Activated CD4-positive, alpha-beta T cell treated with anti-CD3 and anti-CD28 coated beads, Interleukin-2, amount 10 ng/mL, durations not matched to agents 7 days and 5 days (primary cell): ENCODE results near the gene MRPL40. TPM values are rescaled to one million over a fixed set of nuclear protein-coding genes. Genes with fewer than 3 reads are reported as not detected.

Experiments
- CTCF ChIA-PET: fragments of 350-600 bp; sonication (Branson Sonifier 250); formaldehyde crosslinking; loops from one replicate; lab custom pipeline; 2021; ENCODE audit warnings: antibody characterized with exemption; lab: Charles Lee
- POLR2A ChIA-PET: fragments of 350-600 bp; sonication (Branson Sonifier 250); formaldehyde crosslinking; loops from one replicate; lab custom pipeline; 2021; ENCODE audit warnings: antibody characterized with exemption; lab: Charles Lee
- DNase-seq: peaks from one replicate; pipeline ENCODE4 v3.0.0-alpha.2; 2020
- H3K27ac Mint-ChIP-seq: one replicate; pipeline ENCODE4 v1.8.0; 2021; ENCODE audit warnings: mild to moderate bottlenecking, moderate library complexity, mixed read lengths
- H3K27me3 Mint-ChIP-seq: one replicate; pipeline ENCODE4 v1.8.0; 2021; ENCODE audit warnings: mixed read lengths
- H3K36me3 Mint-ChIP-seq: one replicate; pipeline ENCODE4 v1.8.0; 2021; ENCODE audit warnings: low read depth, mixed read lengths
- H3K4me1 Mint-ChIP-seq: one replicate; pipeline ENCODE4 v1.8.0; 2021; ENCODE audit warnings: mixed read lengths
- H3K4me3 Mint-ChIP-seq: one replicate; pipeline ENCODE4 v1.8.0; 2021; ENCODE audit warnings: mild to moderate bottlenecking, moderate library complexity, mixed read lengths
- H3K9me3 Mint-ChIP-seq: one replicate; pipeline ENCODE4 v1.8.0; 2021; ENCODE audit warnings: mixed read lengths
- total RNA-seq, 2 experiments: library from RNA; stranded (reverse); gene quantifications; one replicate each; pipeline ENCODE4 v1.2.3, GENCODE V29; 2021

Gene MRPL40
- total RNA-seq, 2 experiments from 2014 or later: 19.7 to 19.9 TPM

GRCh38 chr22:19473578-19473977, 41.2 kb downstream of the MRPL40 start:
- Mint-ChIP-seq H3K4me3 (no peak overlapping the region), H3K36me3 (peaks cover 27% of the 10 kb centered on the region), H3K27me3 (no peaks in the 10 kb centered on the region), H3K27ac (no peak overlapping the region), H3K9me3 (no peaks in the 10 kb centered on the region), H3K4me1 (peaks cover 24% of the 10 kb centered on the region)
- CTCF ChIA-PET: interaction anchor here (0.6 to 1.8 kb wide), 4 partner anchors 15 to 160 kb away, joined by 3 to 4 read pairs (median 4); no protein-coding TSS in a partner anchor
- POLR2A ChIA-PET: no interaction called here
- DNase-seq: no peak

GRCh38 chr22:19476023-19476422, 43.7 kb downstream of the MRPL40 start:
- DNase-seq: no peak
- Mint-ChIP-seq H3K27me3 (no peaks in the 10 kb centered on the region), H3K4me3 (no peak overlapping the region), H3K36me3 (peaks cover 24% of the 10 kb centered on the region), H3K9me3 (no peaks in the 10 kb centered on the region), H3K27ac (no peak overlapping the region), H3K4me1 (peaks cover 37% of the 10 kb centered on the region)
- POLR2A ChIA-PET: no interaction called here
- CTCF ChIA-PET: no interaction called here

- Mint-ChIP-seq H3K9me3 (no peaks in the 10 kb centered on the region), H3K27me3 (no peaks in the 10 kb centered on the region), H3K36me3 (peaks cover 19% of the 10 kb centered on the region), H3K4me3 (peak overlapping the region; percentile 100), H3K4me1 (peaks cover 38% of the 10 kb centered on the region), H3K27ac (peak overlapping the region; percentile 89)
- ChIA-PET POLR2A (interaction anchor here (0.6 to 0.7 kb wide), 3 partner anchors 46 to 192 kb away, joined by 3 to 9 read pairs (median 3); no protein-coding TSS in a partner anchor), CTCF (interaction anchor here (0.9 to 1.2 kb wide), 2 partner anchors 14 to 16 kb away, joined by 3 to 4 read pairs; no protein-coding TSS in a partner anchor)
- peak; percentile 18 for DNase-seq
Measured at GRCh38 chr22:19477321-19478044, 45.1 kb downstream of the MRPL40 start.

DNA sequence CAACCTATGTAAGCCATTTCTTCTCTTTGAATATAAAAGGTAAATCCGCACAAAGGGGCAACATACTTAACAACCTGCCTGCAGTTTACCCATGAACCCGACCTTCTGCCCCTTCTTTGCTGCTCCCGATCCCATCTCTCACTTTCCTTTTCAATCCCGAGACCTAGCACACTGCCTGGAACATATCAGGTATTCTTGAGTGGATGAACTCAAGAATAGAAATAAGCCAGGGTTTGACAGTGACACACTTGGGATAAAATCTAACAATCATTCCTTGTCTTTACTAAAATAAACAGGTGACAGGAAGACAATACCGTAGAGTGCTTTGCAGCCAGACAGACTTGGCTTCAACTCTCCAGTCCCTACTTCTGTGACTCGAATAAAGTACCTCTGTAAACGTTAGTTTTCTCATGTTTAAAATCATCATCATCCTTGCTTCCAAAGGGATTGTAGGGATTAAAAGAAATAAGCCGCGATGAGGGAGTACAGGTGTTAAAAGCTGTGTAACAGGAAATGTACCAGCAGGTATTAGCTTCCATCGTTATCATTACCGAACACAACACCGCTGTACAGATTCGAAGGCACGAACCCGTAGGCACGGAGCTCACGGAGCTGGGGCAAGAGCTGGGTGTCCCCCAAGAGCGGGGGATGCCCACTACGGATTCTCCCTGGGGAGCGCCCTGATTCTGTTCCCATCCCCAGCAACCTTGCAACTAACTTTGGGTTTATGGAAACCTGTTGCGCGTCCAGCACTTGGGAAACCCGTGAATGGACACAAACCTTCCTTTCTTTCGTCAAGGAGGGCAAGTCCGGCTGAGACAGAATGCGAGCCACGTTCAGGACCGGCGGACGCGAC, 45.9 kb downstream of the MRPL40 start:
- H3K27ac Mint-ChIP-seq: peak overlapping the region; percentile 89
- peaks cover 15% of the 10 kb centered on the region for H3K36me3 Mint-ChIP-seq
- POLR2A ChIA-PET: interaction anchor here (0.7 kb wide), 2 partner anchors 45 to 193 kb away, joined by 3 to 9 read pairs; no protein-coding TSS in a partner anchor
- H3K9me3 Mint-ChIP-seq: no peaks in the 10 kb centered on the region
- peak overlapping the region; percentile 100 for H3K4me3 Mint-ChIP-seq
- no peaks in the 10 kb centered on the region for H3K27me3 Mint-ChIP-seq
- DNase-seq: peak; percentile 30
- CTCF ChIA-PET: interaction anchor here (0.9 to 1.2 kb wide), 2 partner anchors 15 kb away, joined by 3 to 4 read pairs; no protein-coding TSS in a partner anchor
- H3K4me1 Mint-ChIP-seq: peaks cover 40% of the 10 kb centered on the region

DNA sequence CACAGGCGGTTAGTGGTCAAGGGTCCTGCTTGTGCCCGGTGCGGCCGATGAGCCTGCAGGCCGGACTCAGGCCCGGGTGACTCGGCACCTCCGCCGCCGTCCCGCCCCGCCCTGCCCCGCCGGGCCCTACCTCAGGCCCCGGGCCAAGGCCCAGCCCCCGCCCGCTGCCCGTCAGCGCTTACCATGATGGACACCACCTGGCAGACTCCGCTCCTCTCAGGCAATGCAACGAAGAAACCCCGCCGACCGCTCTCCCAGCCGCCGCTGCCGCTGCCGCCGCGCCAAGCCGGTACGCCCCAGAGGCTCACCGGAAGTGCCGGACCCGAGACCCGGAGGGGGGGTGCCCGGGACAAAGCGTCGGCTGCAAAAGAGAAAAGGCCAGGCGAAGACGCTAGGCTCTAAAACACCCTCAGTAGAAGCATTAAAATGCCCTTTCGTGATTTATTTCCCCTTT, 46.6 kb downstream of the MRPL40 start, which contains the start of gene UFD1:
Gene UFD1 (minus strand): TSS at position 293 of the 454 bp plus-strand sequence. CDS start 108 bp downstream, at position 185.
- peak; percentile 84 for DNase-seq
- CTCF ChIA-PET: interaction anchor here (0.9 to 1.6 kb wide), 3 partner anchors 21 to 153 kb away, joined by 3 to 7 read pairs (median 3); no protein-coding TSS in a partner anchor
- POLR2A ChIA-PET: no interaction called here
- H3K9me3 Mint-ChIP-seq: no peaks in the 10 kb centered on the region
- peaks cover 20% of the 10 kb centered on the region for H3K36me3 Mint-ChIP-seq
- H3K27ac Mint-ChIP-seq: peak within 1 kb of the TSS; percentile 100
- H3K27me3 Mint-ChIP-seq: no peaks in the 10 kb centered on the region
- H3K4me3 Mint-ChIP-seq: peak within 1 kb of the TSS; percentile 100
- H3K4me1 Mint-ChIP-seq: peaks cover 44% of the 10 kb centered on the region

DNA sequence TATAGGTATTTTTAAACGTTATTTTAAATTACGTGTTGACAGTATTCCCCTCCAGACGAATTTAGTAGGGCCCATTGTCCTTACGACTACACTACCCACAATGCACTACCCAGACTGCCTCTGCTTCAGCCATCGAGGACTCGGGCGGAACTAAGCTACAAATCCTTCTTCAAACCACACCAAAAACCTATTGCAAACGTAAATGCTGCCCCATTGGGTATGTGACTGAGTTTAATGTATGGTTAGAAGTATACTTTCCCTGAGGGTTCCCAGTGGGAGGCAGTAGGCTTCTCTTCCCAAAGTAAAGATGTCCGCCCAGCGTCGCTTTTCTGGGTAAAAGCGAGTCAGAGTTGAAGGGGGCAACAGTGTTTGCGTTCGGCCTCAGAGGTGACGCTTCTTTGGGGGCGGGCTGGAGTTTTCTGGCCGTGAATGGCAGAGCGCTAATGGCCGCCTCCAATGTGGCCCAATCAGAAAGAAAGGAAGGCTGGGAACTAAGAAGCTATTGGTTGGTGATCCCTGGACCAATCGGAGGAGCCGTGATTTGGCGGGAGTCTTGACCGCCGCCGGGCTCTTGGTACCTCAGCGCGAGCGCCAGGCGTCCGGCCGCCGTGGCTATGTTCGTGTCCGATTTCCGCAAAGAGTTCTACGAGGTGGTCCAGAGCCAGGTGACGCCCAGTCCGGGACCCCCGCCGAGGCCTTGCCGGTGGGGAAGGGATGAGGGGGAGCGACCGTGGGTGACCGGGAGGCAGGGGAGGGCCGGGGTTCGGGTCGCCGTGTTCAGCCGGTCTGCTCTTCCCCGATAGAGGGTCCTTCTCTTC, 47.2 kb downstream of the MRPL40 start, which contains the start of gene CDC45:
Gene CDC45 (plus strand): TSS at position 566 of the 818 bp plus-strand sequence. CDS start 49 bp downstream, at position 615.
- no peaks in the 10 kb centered on the region for H3K9me3 Mint-ChIP-seq

GRCh38 chr22:19480173-19480568, 47.8 kb downstream of the MRPL40 start:
- POLR2A ChIA-PET: no interaction called here
- peaks cover 42% of the 10 kb centered on the region for H3K4me1 Mint-ChIP-seq

More for the DNA sequence above, 47.2 kb downstream of the MRPL40 start, which contains the start of gene CDC45:
- Mint-ChIP-seq H3K27ac (peak within 1 kb of the TSS; percentile 100), H3K4me1 (peaks cover 43% of the 10 kb centered on the region), H3K36me3 (peaks cover 23% of the 10 kb centered on the region), H3K27me3 (no peaks in the 10 kb centered on the region), H3K4me3 (peak within 1 kb of the TSS; percentile 100)
- peak; percentile 97 for DNase-seq
- ChIA-PET POLR2A (no interaction called here), CTCF (interaction anchor here (0.9 to 1.6 kb wide), 5 partner anchors 15 to 152 kb away, joined by 3 to 7 read pairs (median 3); no protein-coding TSS in a partner anchor)

DNA sequence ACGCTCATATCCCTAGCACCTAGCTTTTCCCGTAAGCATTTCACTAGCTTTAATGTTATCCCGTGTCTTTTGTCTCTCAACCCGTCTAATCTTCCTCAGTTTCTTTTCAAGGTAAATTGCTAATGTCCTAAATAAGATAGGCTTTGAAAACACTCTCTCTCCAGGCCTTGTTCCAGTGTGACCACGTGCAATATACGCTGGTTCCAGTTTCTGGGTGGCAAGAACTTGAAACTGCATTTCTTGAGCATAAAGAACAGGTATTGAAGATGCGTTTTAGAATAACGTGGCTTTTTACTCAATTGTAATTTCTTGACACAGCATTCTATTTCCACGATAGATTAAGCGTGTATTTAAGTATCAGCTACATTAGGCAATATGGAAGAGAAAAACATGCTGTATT, 48.4 kb downstream of the MRPL40 start:
- H3K9me3 Mint-ChIP-seq: no peaks in the 10 kb centered on the region
- POLR2A ChIA-PET: no interaction called here
- H3K36me3 Mint-ChIP-seq: peaks cover 29% of the 10 kb centered on the region
- peaks cover 39% of the 10 kb centered on the region for H3K4me1 Mint-ChIP-seq
- CTCF ChIA-PET: interaction anchor here (1.2 to 1.6 kb wide), 3 partner anchors 12 to 149 kb away, joined by 4 to 7 read pairs (median 4); no protein-coding TSS in a partner anchor
- no peak overlapping the region for H3K27ac Mint-ChIP-seq
- H3K4me3 Mint-ChIP-seq: peak overlapping the region; percentile 100
- no peaks in the 10 kb centered on the region for H3K27me3 Mint-ChIP-seq
- DNase-seq: no peak

More at GRCh38 chr22:19480173-19480568, 47.8 kb downstream of the MRPL40 start:
- Mint-ChIP-seq H3K4me3 (peak overlapping the region; percentile 100), H3K36me3 (peaks cover 26% of the 10 kb centered on the region), H3K9me3 (no peaks in the 10 kb centered on the region), H3K27me3 (no peaks in the 10 kb centered on the region), H3K27ac (peak overlapping the region; percentile 100)
- DNase-seq: no peak
- CTCF ChIA-PET: interaction anchor here (0.9 to 1.6 kb wide), 6 partner anchors 12 to 151 kb away, joined by 3 to 7 read pairs (median 4); no protein-coding TSS in a partner anchor

GRCh38 chr22:19482297-19482696, 50.0 kb downstream of the MRPL40 start:
- peaks cover 31% of the 10 kb centered on the region for H3K36me3 Mint-ChIP-seq
- DNase-seq: no peak
- H3K4me1 Mint-ChIP-seq: peaks cover 29% of the 10 kb centered on the region
- no peaks in the 10 kb centered on the region for H3K27me3 Mint-ChIP-seq
- H3K27ac Mint-ChIP-seq: no peak overlapping the region
- H3K9me3 Mint-ChIP-seq: no peaks in the 10 kb centered on the region
- POLR2A ChIA-PET: no interaction called here
- CTCF ChIA-PET: interaction anchor here (0.6 kb wide), 1 partner anchor 333 kb away, joined by 3 read pairs; no protein-coding TSS in a partner anchor
- H3K4me3 Mint-ChIP-seq: no peak overlapping the region

DNA sequence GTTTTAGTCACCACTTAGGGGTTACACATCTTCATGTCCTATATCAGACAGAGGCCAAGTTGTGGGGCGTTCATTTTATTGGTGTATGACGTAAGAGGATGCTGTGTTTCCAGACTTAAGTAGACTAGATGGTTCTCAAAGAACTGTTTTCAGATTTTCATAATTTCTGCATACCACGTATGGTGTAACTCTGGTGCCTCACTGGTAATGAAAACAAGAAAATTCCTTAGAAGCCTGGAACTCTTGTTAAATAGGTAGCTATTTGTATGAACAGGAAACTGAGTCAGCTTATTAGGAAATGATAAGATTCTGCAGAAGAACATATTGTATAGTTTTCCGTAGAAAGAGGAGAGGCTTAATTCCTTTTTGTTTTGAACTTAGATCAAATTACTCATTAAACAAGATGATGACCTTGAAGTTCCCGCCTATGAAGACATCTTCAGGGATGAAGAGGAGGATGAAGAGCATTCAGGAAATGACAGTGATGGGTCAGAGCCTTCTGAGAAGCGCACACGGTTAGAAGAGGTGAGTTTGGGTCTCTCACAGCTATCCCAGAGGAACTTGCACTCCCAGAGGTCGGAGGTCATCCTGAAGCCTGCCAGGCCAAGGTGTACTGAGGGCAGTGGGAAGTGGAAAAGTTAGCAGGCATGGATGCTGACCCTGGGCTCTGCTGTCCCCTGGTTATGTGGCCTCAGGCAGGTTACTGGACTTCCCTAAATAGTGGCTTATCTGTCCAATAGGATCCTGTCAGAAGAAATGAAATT, 51.3 kb downstream of the MRPL40 start:
- peaks cover 22% of the 10 kb centered on the region for H3K4me1 Mint-ChIP-seq
- no peak overlapping the region for H3K27ac Mint-ChIP-seq
- H3K4me3 Mint-ChIP-seq: no peak overlapping the region
- no peak for DNase-seq
- no peaks in the 10 kb centered on the region for H3K9me3 Mint-ChIP-seq
- POLR2A ChIA-PET: no interaction called here
- CTCF ChIA-PET: no interaction called here
- peaks cover 42% of the 10 kb centered on the region for H3K36me3 Mint-ChIP-seq
- no peaks in the 10 kb centered on the region for H3K27me3 Mint-ChIP-seq
